GM12891 (cell line): ENCODE data around the gene TEX2.

Source experiments
- POLR2A ChIP-seq: IDR thresholded peaks from 2 replicates; pipeline ENCODE4 v1.6.1; 2011; ENCODE audit warnings: low read depth, low read length, control low read depth
- POLR2AphosphoS5 ChIP-seq: IDR thresholded peaks from 2 replicates; pipeline ENCODE4 v1.6.1; 2011; ENCODE audit warnings: low read depth, low read length, control low read depth
- TAF1 ChIP-seq: IDR thresholded peaks from 2 replicates; pipeline ENCODE4 v1.6.1; 2011; ENCODE audit warnings: low read depth, low read length, control low read depth

DNA sequence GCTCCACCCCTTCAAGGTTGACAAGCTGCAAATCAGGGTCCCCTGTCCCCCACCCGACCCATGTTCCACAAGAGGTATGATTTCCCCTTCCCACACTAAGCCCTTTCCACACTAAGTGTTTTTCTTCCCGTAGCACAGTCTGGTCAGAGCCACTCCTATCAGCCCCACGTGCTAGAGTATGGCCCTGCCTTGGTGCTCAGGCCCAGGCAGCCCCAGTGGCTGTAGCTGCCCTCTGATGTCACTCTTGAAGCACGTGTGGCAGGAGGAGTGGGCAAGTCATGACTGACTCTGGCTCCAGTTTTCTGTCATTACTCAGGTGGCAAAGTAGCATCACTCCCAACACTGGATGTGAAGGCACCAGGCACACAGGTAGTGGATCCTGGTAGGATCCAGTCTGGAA is 97.7 kb downstream of the TEX2 start:
- TF ChIP-seq POLR2A (no peak), POLR2AphosphoS5 (no peak), TAF1 (no peak)
